GM11168 (cell line): ENCODE data around the gene ZNF433.
"Not testable (repeated sequence)": the region's sequence is repeated elsewhere in the genome, so short reads cannot be mapped to it uniquely, and the experiment has no call there.

Experiments used
- in situ Hi-C: fragments of 300-500 bp; cut with MboI; formaldehyde crosslinking; loops from one replicate; pipeline ENCODE4 v1.12.0; 2022; ENCODE audit warnings: low sequenced_read_pairs; ENCODE audit not compliant: unreplicated experiment

Gene ZNF433

DNA sequence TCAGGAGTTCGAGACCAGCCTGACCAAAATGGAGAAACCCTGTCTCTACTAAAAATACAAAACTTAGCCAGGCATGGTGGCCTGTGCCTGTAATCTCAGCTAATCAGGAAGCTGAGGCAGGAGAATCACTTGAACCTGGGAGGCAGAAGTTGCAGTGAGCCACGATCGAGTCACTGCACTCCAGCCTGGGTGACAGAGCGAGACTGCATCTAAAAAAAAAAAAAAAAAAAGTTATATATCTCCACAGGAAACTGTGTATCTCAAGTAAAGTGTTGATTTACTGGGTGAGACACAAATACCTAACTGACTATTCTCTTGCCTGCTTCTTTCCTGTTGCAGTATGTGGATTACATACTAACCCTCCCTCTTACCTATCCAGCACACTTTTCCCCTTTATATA lies 43.6 kb downstream of the ZNF433 start:
- in situ Hi-C loops, result not testable (repeated sequence)

DNA sequence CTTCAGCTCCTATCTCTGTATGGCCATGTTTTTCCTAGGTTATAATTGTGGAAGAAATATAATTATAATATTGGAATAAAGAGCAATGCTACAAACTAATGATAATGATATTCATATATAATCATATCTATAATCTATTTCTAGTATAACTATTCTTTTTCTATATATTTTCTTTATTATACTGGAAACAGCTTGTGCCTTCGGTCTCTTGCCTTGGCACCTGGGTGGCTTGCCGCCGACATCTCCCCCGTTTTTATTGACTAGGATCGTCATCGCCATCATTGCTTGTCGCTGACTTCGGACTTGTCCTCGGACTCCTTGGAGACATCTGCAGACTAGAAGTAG lies 46.4 kb downstream of the ZNF433 start:
- in situ Hi-C loops, result no loop called here

DNA sequence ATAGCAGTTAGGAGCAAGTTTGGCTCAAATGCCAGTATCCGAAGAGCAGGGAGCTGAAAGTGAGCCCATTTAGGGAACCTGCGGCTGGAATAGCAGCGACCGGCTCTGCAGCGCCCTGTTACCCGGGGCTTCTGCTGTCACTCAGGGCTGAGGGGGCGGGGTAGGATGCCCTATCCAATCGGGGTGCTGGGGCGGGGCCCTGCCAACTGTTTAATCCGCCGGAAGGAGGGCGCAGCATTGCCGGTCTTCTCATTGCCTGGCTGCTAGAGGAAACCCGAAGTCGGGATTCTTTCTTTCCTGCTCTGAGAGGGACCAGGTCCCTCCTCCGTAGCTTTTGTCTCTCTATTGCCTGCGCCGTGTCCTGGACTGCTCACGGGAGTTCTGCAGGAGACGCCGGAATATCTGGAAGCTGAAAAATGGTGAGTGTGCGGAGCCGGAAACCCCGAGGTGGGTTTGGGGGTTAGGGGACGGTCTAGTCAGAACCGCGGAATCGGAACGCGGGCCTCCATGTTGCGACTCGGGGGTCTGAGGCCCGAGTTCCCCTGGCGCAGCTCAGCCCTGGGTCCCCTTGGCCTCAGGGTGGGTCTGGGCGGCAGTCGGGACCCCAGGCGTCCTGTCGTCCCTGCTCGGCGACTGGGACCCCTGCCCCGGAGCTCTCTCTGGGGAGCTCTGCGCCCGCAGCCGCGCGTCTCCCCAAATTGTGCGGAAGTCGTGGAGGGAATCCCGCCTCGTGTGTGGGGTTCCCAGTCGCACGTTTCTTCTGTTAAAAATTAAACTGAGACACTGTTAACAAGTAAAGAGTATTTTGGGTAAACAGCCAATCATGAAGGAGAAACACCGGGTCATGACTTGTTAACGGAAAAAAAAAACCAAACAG lies 47.8 kb downstream of the ZNF433 start:
- in situ Hi-C loops, result no loop called here

DNA sequence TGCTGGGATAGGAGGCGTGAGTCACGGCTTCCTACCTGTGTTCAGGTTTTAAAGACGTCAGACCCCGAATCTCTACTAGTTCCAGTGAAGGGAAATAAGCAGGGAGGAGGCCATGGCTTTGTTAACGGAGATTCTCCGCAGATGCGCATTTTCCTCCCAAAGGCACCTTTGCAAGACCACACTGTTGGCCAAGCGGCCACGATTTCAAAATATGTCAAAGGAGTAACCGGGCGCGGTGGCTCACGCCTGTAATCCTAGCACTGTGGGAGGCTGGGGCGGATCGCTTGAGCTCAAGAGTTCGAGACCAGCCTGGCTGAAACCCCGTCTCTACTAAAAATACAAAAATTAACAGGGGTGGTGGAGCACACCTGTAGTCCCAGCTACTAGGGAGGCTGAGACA lies 48.7 kb downstream of the ZNF433 start:
- in situ Hi-C loops, result no loop called here

DNA sequence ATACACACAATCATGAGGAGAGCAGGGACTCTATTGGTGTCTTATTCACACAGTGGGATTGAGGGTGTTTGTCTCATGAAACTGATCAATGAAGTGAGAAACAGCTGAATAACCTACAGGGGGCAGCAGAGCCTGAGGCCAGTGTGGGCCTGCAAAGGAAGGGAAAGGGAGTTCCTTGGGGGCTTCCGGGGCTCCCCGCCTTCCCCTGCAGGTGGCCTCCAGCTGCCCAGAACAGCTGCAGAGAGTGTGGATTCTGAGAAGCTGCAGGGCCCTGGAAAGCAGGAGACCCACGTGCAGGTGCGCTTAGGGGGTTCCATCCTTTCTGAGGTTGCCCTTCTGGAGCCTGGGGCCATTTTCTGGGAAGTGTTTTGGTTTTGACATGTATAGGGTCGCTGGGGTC lies 50.5 kb downstream of the ZNF433 start:
- in situ Hi-C loops, result no loop called here

DNA sequence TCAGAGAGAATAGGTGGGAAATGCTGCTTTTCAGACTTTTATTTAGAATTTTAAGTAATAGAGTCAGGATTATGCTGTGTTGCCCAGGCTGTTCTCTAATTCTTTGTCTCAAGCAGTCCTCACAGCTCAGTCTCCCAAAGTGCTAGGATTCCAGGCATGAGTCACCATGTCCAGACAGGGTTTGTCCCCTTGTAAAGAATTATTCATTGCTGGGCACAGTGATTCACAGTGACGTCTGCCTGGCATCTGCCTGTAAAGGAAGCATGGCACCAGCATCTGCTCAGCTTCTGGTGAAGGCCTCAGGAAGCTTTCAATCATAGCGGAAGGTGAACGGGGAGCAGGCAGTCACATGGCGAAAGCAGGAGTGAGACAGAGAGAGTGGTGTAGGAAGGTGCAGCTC lies 53.0 kb downstream of the ZNF433 start:
- in situ Hi-C loops, result no loop called here

DNA sequence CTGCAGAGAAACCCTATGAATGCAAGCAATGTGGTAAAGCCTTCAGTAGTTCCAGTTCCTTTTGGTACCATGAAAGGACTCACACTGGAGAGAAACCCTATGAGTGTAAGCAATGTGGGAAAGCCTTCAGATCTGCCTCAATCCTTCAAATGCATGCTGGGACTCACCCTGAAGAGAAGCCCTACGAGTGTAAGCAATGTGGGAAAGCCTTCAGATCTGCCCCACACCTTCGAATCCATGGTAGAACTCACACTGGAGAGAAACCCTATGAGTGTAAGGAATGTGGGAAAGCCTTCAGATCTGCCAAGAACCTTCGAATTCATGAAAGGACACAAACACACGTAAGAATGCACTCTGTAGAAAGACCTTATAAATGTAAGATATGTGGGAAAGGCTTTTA lies 56.0 kb downstream of the ZNF433 start:
- in situ Hi-C loops, result no loop called here

DNA sequence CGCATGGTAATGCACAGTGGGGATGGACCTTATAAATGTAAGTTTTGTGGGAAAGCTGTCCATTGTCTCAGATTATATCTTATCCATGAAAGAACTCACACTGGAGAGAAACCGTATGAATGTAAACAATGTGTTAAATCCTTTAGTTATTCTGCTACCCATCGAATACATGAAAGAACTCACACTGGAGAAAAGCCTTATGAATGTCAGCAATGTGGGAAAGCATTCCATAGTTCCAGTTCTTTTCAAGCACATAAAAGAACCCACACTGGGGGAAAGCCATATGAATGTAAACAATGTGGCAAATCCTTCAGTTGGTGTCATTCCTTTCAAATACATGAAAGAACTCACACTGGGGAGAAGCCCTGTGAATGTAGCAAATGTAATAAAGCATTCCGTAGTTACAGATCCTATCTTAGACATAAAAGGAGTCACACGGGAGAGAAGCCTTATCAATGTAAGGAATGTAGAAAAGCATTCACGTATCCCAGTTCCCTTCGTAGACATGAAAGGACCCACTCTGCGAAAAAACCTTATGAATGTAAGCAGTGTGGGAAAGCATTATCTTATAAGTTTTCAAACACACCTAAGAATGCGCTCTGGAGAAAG lies 56.9 kb downstream of the ZNF433 start:
- in situ Hi-C loops, result no loop called here

DNA sequence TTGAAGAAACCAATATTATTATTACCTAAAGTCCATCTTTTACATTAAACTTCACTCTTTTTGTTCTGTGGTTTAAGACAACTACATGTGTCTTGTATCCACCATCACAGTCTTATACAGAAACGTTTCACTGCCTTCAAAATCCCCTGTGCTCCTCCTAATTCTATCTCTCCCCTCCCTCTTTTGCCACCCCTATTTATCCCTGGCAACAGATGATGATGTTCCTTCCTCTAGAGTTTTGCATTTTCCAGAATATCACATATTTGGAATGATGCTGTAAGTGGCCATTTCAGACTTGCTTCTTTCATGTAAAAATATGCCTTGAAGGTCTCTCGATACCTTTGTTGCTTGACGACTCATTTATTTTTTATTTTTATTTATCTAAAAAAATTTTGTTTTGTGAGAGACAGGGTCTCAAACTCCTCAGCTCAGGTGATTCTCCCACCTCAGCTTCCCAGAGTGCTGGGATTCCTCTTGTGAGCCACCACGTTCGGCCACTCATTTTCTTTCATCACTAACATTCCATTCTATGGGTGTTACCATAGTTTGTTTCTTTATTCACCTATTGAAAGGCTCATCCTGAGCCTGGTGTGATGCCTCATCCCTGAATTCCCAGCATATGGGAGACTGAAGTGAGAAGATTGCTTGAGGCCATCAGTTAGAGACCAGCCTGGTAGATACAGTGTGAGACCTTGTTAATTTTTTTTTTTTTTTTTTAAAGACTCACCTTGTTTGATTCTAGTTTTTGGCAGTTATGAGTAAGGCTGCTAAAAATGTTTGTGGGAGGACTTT lies 62.3 kb downstream of the ZNF433 start:
- in situ Hi-C loops, result no loop called here

DNA sequence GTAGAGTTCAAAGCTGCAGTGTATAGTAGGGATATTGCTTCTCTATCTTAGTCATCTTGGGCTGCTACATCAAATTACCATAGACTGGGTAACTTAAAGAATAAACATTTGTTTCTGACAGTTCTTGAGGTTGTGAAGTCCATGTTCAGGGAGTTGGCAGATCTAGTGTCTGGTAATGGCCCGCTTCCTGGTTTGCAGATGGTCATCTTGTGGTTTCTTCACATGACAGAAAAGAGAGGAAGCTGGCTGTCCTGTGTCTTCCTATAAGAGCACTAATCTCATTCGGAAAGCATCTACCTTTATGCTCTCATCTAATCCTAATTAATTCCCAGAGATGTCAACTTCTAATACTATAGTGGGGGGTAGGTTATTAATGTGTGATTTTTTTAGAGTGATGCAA lies 64.4 kb downstream of the ZNF433 start:
- in situ Hi-C loops, result no loop called here

DNA sequence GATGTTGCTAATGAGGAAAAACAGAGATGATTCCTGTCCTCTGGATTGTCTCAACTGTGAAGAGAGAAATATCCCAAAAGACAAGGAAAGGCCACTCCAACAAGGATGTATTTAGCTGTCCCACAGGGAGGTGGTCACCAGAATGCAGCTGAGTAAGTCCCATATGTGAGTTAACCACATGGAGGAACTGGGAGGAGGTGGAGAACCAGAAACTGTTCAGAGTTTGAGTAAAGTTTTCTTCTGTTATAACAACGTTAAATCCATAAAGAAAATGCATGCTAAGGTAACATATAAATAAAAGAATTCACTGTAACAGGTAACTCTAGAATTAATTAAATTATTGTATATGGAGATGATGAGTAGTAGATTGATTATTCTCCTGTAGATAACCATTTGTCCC lies 65.3 kb downstream of the ZNF433 start:
- in situ Hi-C loops, result no loop called here

DNA sequence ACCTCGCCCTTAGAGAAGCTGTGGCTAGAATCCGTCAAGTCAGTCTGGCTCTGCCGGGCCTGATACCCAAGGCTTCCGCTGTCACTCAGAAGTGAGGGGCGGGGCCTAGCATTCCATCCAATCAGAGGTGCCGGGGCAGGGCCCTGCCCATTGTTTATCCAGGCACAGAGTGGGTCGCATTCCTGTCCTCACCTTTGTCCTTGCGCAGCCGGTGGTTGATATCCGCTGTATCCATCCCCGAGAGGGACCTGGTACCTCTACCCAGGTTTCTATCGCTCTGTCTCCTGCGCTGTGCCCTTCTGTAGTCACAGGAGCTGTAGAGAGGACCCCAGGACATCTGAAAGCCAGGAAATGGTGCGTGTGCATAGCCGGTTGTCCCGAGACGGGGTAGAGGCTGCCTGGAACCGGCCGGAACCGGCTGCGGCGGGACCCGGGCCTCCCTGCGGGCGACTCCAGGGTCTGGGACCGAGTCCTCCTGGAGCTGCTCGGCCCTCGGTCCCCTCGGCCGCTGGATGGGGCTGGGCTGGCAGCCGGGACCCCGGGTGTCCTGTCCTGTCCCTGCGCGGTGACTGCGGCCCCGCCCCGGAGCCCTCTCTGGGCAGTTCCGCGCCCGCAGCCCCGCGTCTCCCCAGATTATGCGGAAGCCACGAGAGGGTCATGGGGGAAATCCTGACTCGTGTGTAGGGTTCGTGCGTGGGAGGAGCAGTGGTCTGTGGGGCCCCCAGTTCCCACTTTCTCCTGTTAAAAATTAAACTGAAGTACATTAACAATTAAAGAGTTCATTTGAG lies 70.4 kb downstream of the ZNF433 start, which contains the start of gene ZNF763:
ZNF763 (plus strand) TSS at position 183 of the 788 bp plus-strand sequence; CDS start at position 352, 169 bp downstream.
- in situ Hi-C loops, result no loop called here
